GM12878 (cell line): ENCODE results near the gene ZNF165. TPM values are rescaled to one million over a fixed set of nuclear protein-coding genes. Genes with fewer than 3 reads are reported as not detected.

Source experiments
- ATAC-seq: fragments of 200-7000 bp; cut with Tn5 transposase; 3 replicates; pipeline ENCODE4 v1.9.1; 2020; ENCODE audit warnings: mild to moderate bottlenecking, moderate library complexity
- BruUV-seq: library from RNA; stranded (reverse); fragments of 400-500 nt; replicated peaks from 2 replicates; lab custom pipeline; 2021; lab: Mats Ljungman, UMichigan
- CTCF ChIA-PET: fragments of 300-600 bp; sonication (Branson Sonifier 250); formaldehyde crosslinking; extraction: SDS; loops from one replicate; lab custom pipeline; 2021; ENCODE audit warnings: inconsistent platforms; lab: Yijun Ruan, JAX
- POLR2A ChIA-PET: fragments of 350-600 bp; formaldehyde crosslinking; extraction: SDS; loops from one replicate; lab custom pipeline; 2021; ENCODE audit warnings: inconsistent platforms; lab: Charles Lee
- RAD21 ChIA-PET: fragments of 300-600 bp; sonication (Branson Sonifier 250); formaldehyde crosslinking; loops from one replicate; lab custom pipeline; 2023; ENCODE audit warnings: antibody characterized with exemption; ENCODE audit not compliant: unreplicated experiment; lab: Charles Lee
- SMC1A ChIA-PET: fragments of 300-600 bp; sonication (Branson Sonifier 250); formaldehyde crosslinking; loops from one replicate; lab custom pipeline; 2023; ENCODE audit not compliant: unreplicated experiment, uncharacterized antibody; lab: Charles Lee
- DNase-seq: peaks from one replicate; pipeline ENCODE4 v3.0.0-alpha.2; 2011; ENCODE audit warnings: low read depth, low spot score
- FAIRE-seq: peaks from 3 replicates; lab custom pipeline; 2011; peaks lifted over from hg19 to GRCh38; lab: Jason Lieb, UNC
- H2AFZ ChIP-seq: 2 replicates; pipeline ENCODE4 v1.6.0; 2011; ENCODE audit warnings: low read depth, low read length, control low read depth; ENCODE audit not compliant: control insufficient read depth
- H3K27ac ChIP-seq: 2 replicates; pipeline ENCODE4 v1.5.1; 2011; ENCODE audit warnings: control low read depth; ENCODE audit not compliant: control insufficient read depth, insufficient read depth
- H3K27me3 ChIP-seq, 2 experiments: replicated peaks in 1 of 2; 2 replicates each; pipeline versions ENCODE4 v1.6.0 to v1.6.1; 2011; ENCODE audit warnings: low read length in 1 of 2; ENCODE audit not compliant: control insufficient read depth in 2 of 2, insufficient read depth in 2 of 2
- H3K36me3 ChIP-seq, 2 experiments: 2 replicates each; pipeline ENCODE4 v1.5.1; 2011; ENCODE audit warnings: low read length in 1 of 2; ENCODE audit not compliant: control insufficient read depth in 2 of 2, insufficient read depth in 2 of 2
- H3K4me1 ChIP-seq: 2 replicates; pipeline ENCODE4 v1.6.1; 2011; ENCODE audit warnings: mild to moderate bottlenecking, low read length, moderate library complexity, mixed read lengths; ENCODE audit not compliant: control insufficient read depth, insufficient read depth
- H3K4me2 ChIP-seq: 2 replicates; pipeline ENCODE4 v1.6.0; 2011; ENCODE audit warnings: control low read depth; ENCODE audit not compliant: control insufficient read depth, insufficient read depth
- H3K4me3 ChIP-seq: fragments of 200-600 bp; sonication (generic); 2 replicates; pipeline ENCODE4 v1.5.1; 2016
- H3K79me2 ChIP-seq: 2 replicates; pipeline ENCODE4 v1.6.0; 2011; ENCODE audit warnings: low read length; ENCODE audit not compliant: control insufficient read depth, insufficient read depth
- H3K9ac ChIP-seq: 2 replicates; pipeline ENCODE4 v1.8.0; 2011; ENCODE audit warnings: low read length, control low read depth, mixed read lengths; ENCODE audit not compliant: control insufficient read depth, insufficient read depth
- H3K9me3 ChIP-seq: replicated peaks from 3 replicates; pipeline ENCODE4 v1.5.1; 2011; ENCODE audit warnings: mild to moderate bottlenecking, low read length; ENCODE audit not compliant: control insufficient read depth, insufficient read depth
- H4K20me1 ChIP-seq: 2 replicates; pipeline ENCODE4 v1.6.0; 2011; ENCODE audit not compliant: control insufficient read depth, insufficient read depth
- CBFB ChIP-seq: IDR thresholded peaks from 2 replicates; pipeline ENCODE4 v1.6.1; 2016; ENCODE audit warnings: antibody characterized with exemption, low read depth
- CHD2 ChIP-seq: IDR thresholded peaks from 2 replicates; pipeline ENCODE4 v1.6.1; 2011; ENCODE audit warnings: low read depth, low read length, improper control_type of control experiment, borderline replicate concordance
- EP300 ChIP-seq, 2 experiments: fragments of 150-350 bp in 1 of 2; IDR thresholded peaks; 2 replicates each; pipeline ENCODE4 v1.6.1; 2011 to 2012; ENCODE audit warnings: low read depth in 2 of 2, low read length in 2 of 2, borderline replicate concordance in 1 of 2, improper control_type of control experiment in 1 of 2, inconsistent platforms in 1 of 2; ENCODE audit not compliant: control insufficient read depth in 1 of 2
- HDAC2 ChIP-seq: fragments of 200-600 bp; sonication (generic); IDR thresholded peaks from 2 replicates; pipeline ENCODE4 v1.6.1; 2017
- HDGF ChIP-seq: fragments of 450-650 bp; IDR thresholded peaks from 2 replicates; pipeline ENCODE4 v1.6.1; 2016; ENCODE audit warnings: antibody characterized with exemption
- KAT2A ChIP-seq: conservative IDR thresholded peaks from 2 replicates; pipeline ENCODE4 v1.6.1; 2011; ENCODE audit warnings: low read depth, low read length; ENCODE audit not compliant: control insufficient read depth
- LARP7 ChIP-seq: fragments of 450-650 bp; IDR thresholded peaks from 2 replicates; pipeline ENCODE4 v1.6.1; 2017; ENCODE audit warnings: mild to moderate bottlenecking
- NFXL1 ChIP-seq: fragments of 450-650 bp; IDR thresholded peaks from 2 replicates; pipeline ENCODE4 v1.6.1; 2017; ENCODE audit warnings: antibody characterized with exemption, mild to moderate bottlenecking, borderline replicate concordance
- NR2C2 ChIP-seq: IDR thresholded peaks from 2 replicates; pipeline ENCODE4 v1.6.1; 2011; ENCODE audit warnings: borderline replicate concordance, low read depth; ENCODE audit not compliant: control insufficient read depth, insufficient read length
- PAX8 ChIP-seq: fragments of 450-650 bp; IDR thresholded peaks from 2 replicates; pipeline ENCODE4 v1.6.1; 2017; ENCODE audit warnings: mild to moderate bottlenecking, moderate library complexity
- POLR2A ChIP-seq: IDR thresholded peaks from 2 replicates; pipeline ENCODE4 v1.6.1; 2011; ENCODE audit warnings: low read depth, mild to moderate bottlenecking, low read length
- RCOR1 ChIP-seq: conservative IDR thresholded peaks from 2 replicates; pipeline ENCODE4 v1.6.1; 2012; ENCODE audit warnings: low read depth, low read length, improper control_type of control experiment
- SPI1 ChIP-seq: IDR thresholded peaks from 2 replicates; pipeline ENCODE4 v1.6.1; 2011; ENCODE audit warnings: low read depth, mild to moderate bottlenecking, low read length, moderate library complexity, borderline replicate concordance; ENCODE audit not compliant: insufficient read depth
- SREBF1 ChIP-seq: IDR thresholded peaks from 2 replicates; pipeline ENCODE4 v1.6.1; 2012; ENCODE audit warnings: mild to moderate bottlenecking, low read length
- YBX1 ChIP-seq: fragments of 450-650 bp; IDR thresholded peaks from 2 replicates; pipeline ENCODE4 v1.6.1; 2016; ENCODE audit warnings: antibody characterized with exemption
- YY1 ChIP-seq: IDR thresholded peaks from 2 replicates; pipeline ENCODE4 v1.6.1; 2011; ENCODE audit warnings: low read depth, mild to moderate bottlenecking, low read length
- ZNF24 ChIP-seq: fragments of 450-650 bp; IDR thresholded peaks from 2 replicates; pipeline ENCODE4 v1.6.1; 2017; ENCODE audit warnings: antibody characterized with exemption, mild to moderate bottlenecking
- WGBS: methylation state at CpG from one replicate; pipeline ENCODE4 v1.1.6; 2016; ENCODE audit warnings: low lambda C conversion rate; ENCODE audit not compliant: insufficient replicate concordance, insufficient coverage; ENCODE audit errors: missing lambda C conversion rate; 5-methylcytosine and 5-hydroxymethylcytosine counted together
- in situ Hi-C: fragments of 300-500 bp; cut with MboI; formaldehyde crosslinking; loops from 9 replicates; pipeline ENCODE4 v1.14.3; 2018; ENCODE audit warnings: mixed read lengths
- intact Hi-C: fragments of 100-400 bp; cut with micrococcal nuclease; formaldehyde crosslinking; loops from one replicate; pipeline ENCODE4 v1.14.2; 2022; ENCODE audit not compliant: unreplicated experiment
- polyA plus RNA-seq, 11 experiments: library from polyadenylated mRNA; depleted of rRNA in 4 of 11; unstranded in 6 of 11; stranded (reverse) in 5 of 11; fragments of >200 nt; fragmentation: Nextera tagmentation in 4 of 11; fragmentation: Illumina TruSeq in 1 of 11; extraction: Ambion mirVana in 4 of 11; extraction: Trizol in 1 of 11; gene quantifications; 1 replicate in 1 of 11; 2 replicates in 10 of 11; pipeline versions ENCODE4 v1.2.1 to v1.2.3, GENCODE V29; 2011 to 2016; ENCODE audit warnings: inconsistent platforms in 2 of 11, missing spikeins in 2 of 11, low read depth in 1 of 11
- total RNA-seq, 4 experiments: library from RNA; depleted of rRNA in 3 of 4; stranded (reverse); fragments of >200 nt in 3 of 4; fragmentation: Illumina TruSeq in 1 of 4; extraction: Trizol in 1 of 4; gene quantifications; 2 replicates each; pipeline versions ENCODE4 v1.2.1 to v1.2.3, GENCODE V29; 2013 to 2021
- TF ChIP-seq, protein P1 (sequence below): fragments of 450-650 bp; formaldehyde crosslinking; IDR thresholded peaks from 2 replicates; pipeline ENCODE4 v1.4.0; 2022; ENCODE audit warnings: mild to moderate bottlenecking, moderate library complexity
- TF ChIP-seq, protein P2 (sequence below): fragments of 450-650 bp; IDR thresholded peaks from 2 replicates; pipeline ENCODE4 v1.6.1; 2017; ENCODE audit warnings: mild to moderate bottlenecking, low read depth, inconsistent platforms; ENCODE audit not compliant: poor library complexity, severe bottlenecking

ZNF165 gene
- total and polyA plus RNA-seq, 10 of the 15 experiments (the other 5 are each of a cell fraction or from before 2014, with no cell fraction given) = 1.1 to 5.0 (median 2.9) TPM

DNA sequence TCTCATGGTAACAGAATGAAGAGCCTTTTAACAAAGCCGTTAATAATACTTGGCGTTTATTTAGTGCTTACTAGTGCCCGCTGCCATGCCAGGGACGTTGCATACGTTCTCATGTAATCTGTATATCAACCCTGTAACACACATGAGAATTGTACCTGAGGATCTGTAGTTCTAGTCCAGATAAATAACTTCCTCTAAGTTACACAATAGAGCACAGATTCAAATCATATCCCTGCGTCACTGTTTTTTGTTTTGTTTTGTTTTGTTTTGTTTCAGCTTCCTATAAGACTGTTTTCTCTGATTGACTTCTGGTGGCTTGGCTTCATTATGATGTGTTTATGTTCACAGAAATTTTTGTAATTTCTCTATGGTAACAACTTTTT, 44.6 kb downstream of the ZNF165 start:
- Histone ChIP-seq H4K20me1 (no peaks in the 10 kb centered on the region), H3K36me3 (peaks cover 0 to 9% of the 10 kb centered on the region in 2 experiments; a peak in 3 of 4 replicates), H3K4me1 (peaks cover 8% of the 10 kb centered on the region), H3K4me2 (peak overlapping the region; percentile 53), H3K79me2 (peaks cover 29% of the 10 kb centered on the region), H3K27me3 (no peaks in the 10 kb centered on the region), H3K4me3 (peak overlapping the region; percentile 76), H2AFZ (peak overlapping the region; percentile 92), H3K9me3 (no peaks in the 10 kb centered on the region), H3K9ac (peak overlapping the region; percentile 63), H3K27ac (peak overlapping the region; percentile 59)
- intact Hi-C loops (loop anchor here (1.0 kb wide), 2 partner anchors 11 to 16 kb away; partner anchors contain the start of gene ZKSCAN8), in situ Hi-C loops (no loop called here)
- FAIRE-seq (no peak), DNase-seq (no peak), ATAC-seq (peak; percentile 32)
- ChIA-PET CTCF (interaction anchor here (0.6 to 3.0 kb wide), 9 partner anchors 8 to 231 kb away, joined by 3 to 18 read pairs (median 5); partner anchors contain the start of gene ZKSCAN8), RAD21 (interaction anchor here (1.1 to 2.9 kb wide), 4 partner anchors 17 to 232 kb away, joined by 3 to 13 read pairs (median 8); partner anchors contain the start of gene ZKSCAN8), SMC1A (interaction anchor here (1.0 to 2.3 kb wide), 7 partner anchors 11 to 306 kb away, joined by 3 to 9 read pairs (median 4); partner anchors contain the start of gene ZKSCAN8), POLR2A (interaction anchor here (1.0 to 2.1 kb wide), 4 partner anchors 17 to 259 kb away, joined by 4 to 6 read pairs (median 4); partner anchors contain the start of gene ZKSCAN8)
- under 1% methylated on average over 6 of the region's 6 CpGs for WGBS
- BruUV-seq = no TSS peak
- TF ChIP-seq PAX8 = no peak
- no peak for TF ChIP-seq SREBF1
- no peak for TF ChIP-seq YBX1
- TF ChIP-seq SPI1 = no peak
- TF ChIP-seq EP300 (IDR thresholded peaks at IDR 0.05; ENCODE audit: borderline replicate concordance in 1 of 2, control insufficient read depth in 1 of 2, low read depth in 2 of 2, low read length in 2 of 2) = no peak
- no peak for TF ChIP-seq HDGF
- TF ChIP-seq YY1 = no peak
- TF ChIP-seq CHD2 = no peak
- TF ChIP-seq CBFB = no peak
- TF ChIP-seq POLR2A = no peak
- no peak for TF ChIP-seq KAT2A
- TF ChIP-seq, protein P1, sequence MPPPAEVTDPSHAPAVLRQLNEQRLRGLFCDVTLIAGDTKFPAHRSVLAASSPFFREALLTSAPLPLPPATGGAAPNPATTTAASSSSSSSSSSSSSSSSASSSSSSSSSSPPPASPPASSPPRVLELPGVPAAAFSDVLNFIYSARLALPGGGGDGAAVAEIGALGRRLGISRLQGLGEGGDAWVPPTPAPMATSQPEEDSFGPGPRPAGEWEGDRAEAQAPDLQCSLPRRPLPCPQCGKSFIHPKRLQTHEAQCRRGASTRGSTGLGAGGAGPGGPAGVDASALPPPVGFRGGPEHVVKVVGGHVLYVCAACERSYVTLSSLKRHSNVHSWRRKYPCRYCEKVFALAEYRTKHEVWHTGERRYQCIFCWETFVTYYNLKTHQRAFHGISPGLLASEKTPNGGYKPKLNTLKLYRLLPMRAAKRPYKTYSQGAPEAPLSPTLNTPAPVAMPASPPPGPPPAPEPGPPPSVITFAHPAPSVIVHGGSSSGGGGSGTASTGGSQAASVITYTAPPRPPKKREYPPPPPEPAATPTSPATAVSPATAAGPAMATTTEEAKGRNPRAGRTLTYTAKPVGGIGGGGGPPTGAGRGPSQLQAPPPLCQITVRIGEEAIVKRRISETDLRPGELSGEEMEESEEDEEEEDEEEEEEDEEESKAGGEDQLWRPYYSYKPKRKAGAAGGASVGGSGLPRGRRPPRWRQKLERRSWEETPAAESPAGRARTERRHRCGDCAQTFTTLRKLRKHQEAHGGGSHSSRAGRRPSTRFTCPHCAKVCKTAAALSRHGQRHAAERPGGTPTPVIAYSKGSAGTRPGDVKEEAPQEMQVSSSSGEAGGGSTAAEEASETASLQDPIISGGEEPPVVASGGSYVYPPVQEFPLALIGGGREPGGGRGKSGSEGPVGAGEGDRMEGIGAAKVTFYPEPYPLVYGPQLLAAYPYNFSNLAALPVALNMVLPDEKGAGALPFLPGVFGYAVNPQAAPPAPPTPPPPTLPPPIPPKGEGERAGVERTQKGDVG (CRISPR knock-in tag) = no peak
- TF ChIP-seq NR2C2 = no peak
- TF ChIP-seq LARP7 = no peak
- no peak for TF ChIP-seq RCOR1
- TF ChIP-seq, protein P2, sequence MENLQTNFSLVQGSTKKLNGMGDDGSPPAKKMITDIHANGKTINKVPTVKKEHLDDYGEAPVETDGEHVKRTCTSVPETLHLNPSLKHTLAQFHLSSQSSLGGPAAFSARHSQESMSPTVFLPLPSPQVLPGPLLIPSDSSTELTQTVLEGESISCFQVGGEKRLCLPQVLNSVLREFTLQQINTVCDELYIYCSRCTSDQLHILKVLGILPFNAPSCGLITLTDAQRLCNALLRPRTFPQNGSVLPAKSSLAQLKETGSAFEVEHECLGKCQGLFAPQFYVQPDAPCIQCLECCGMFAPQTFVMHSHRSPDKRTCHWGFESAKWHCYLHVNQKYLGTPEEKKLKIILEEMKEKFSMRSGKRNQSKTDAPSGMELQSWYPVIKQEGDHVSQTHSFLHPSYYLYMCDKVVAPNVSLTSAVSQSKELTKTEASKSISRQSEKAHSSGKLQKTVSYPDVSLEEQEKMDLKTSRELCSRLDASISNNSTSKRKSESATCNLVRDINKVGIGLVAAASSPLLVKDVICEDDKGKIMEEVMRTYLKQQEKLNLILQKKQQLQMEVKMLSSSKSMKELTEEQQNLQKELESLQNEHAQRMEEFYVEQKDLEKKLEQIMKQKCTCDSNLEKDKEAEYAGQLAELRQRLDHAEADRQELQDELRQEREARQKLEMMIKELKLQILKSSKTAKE = no peak
- TF ChIP-seq HDAC2 = no peak
- no peak for TF ChIP-seq ZNF24
- TF ChIP-seq NFXL1 = no peak
